GM18499 (cell line): ENCODE data around the gene DLGAP1.

Experiments used
- ATAC-seq: cut with Tn5 transposase; IDR thresholded peaks from one replicate; pipeline ENCODE4 v1.9.1; 2021; ENCODE audit warnings: moderate number of reproducible peaks; ENCODE audit not compliant: insufficient read depth, unreplicated experiment

The DLGAP1 gene

DNA sequence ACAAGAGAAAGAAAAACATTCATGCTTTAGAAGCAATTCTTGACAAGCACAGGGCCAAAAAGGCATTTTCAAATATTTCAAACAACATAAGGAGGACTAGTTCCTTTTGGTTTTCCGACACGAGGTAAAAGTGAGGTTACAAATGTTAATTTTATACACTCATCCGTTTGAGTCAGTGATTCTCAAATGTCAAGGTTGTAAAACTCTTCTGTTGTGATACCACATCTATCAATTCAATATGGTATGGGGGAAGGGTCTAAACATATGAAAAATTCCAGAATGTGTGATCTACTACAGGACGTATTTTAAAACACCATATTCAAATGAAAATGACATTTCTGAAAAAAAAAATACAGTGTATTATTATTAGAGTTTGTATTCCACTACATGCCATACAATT, 952.5 kb downstream of the DLGAP1 start:
- no peak for ATAC-seq

DNA sequence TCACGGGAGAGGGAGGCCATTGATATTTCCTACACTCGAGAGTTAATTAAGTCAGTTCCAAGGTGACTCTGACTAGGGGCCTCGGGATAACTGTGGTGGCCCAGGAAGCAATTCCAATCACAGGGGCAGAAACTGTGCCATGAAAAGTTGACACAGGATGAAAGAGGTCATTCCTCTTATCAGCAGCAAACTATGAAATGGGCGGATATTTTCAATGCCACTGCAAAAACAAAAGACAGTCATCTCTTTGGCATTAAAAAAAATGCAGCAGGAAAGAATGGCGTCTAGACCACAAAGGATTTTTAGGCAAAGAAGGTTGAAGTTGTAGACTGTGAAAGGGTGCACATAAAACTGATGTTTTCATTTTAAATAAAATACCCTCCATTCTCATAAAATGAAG, 955.1 kb downstream of the DLGAP1 start:
- no peak for ATAC-seq

DNA sequence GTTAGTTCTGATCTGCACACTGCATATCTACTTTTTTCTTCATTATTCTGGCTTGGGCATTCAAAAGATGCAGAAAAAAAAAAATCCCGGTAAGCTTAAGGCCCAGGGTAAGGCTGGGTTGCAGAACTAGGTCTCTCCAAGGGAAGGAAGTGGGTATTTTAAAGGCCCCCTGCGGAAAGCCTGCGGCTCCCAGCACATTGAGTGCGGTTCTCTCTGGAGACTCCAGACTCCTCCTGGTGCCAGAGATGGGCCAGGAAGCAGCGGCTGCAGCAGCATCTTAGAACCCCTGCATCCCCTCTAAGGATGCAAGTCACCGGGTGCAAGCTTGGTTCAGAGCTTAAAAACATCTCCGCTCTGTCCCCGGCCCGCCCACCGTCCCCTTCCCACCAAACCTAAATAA, 955.6 kb downstream of the DLGAP1 start:
- ATAC-seq = no peak

DNA sequence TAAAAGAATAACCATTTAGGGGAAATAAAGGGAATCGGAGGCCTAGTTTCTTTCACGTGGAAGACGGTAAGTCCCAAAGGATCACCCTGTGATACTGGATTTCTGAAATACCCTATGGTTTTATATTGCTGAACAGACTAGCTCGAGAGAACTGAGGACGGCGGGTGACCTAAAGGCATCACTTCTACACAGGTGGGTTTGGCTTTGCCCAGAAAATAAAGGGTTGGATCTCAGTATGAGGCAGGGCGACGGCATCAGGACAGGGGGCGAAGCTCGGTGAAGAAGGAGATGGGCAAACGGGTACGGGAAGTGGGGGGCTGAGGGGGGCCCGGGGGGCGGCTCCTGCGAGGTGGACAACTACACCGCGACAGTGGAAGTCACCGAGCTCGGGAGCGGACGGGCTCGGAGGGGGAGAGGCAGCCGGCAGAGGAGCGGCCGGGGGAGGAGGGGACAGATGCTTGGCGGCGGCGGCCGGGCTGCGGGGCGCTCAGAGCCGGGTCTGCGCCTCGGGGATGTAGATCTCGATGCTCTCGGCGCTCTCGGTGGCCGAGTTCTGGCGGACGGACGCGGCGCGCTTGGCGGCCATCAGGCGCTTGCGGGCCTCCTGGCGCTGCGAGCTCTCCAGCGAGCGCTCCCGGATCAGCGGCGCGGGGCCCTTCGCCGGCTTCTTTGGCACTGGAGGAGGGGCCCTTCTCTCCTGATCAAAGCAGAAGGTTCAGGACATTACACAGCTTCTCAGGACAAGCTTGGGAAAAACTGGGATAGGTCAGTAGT, 956.2 kb downstream of the DLGAP1 start:
- ATAC-seq = no peak

DNA sequence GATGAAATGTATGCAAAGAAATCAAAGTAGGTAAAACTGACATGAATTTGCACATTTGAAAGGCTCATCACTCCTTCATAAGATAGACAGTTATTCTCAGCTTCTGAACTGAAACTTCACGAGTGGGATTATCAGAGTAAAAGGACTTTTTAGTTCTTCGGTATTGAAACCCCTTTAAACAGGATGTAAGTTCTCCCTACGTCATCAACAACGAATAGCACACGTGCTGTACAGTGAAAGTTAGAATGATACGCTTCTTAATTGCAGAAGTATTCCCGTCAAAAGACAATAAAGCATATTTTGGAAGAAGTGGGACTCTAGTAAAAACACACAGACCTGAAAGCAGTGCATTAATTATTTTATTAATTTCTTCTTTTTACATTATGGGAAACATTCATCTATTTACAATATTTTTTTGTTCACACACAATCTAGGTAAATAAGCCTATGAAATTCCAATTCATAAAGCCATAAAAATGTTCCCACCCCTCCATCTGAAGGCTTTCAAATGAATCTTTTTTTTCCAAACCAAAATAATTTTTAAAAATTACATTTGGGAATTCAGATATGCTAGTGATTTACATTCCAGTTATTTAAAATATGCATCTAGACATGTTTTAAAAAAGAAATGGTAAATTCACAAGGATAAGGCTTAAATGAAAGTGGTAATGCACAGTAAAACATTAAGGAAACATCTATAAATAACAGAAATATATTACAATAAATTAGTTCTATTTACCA, 959.2 kb downstream of the DLGAP1 start:
- no peak for ATAC-seq

DNA sequence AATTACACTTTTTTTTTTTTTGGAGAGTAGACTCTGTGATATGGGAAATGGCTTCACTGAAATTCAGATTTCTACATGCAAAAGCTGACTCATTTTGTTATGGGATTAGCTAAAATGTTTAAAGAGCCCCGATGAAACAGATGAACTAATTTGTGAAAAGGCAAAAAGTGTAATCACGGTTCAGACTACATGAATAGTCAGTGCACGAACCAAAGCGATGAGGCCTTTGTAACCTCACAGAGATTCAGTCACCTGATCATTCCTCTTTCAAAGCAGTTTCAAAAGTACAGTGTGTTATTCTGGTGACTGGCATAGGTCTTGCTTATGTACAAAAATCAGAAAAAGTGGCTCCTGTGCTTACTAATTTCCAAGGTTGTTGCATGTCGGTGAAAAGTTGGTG, 960.5 kb downstream of the DLGAP1 start:
- ATAC-seq = no peak

- ATAC-seq = no peak
These were observed 960.9 kb downstream of the DLGAP1 start for GRCh38 chr18:3494245-3494526.

DNA sequence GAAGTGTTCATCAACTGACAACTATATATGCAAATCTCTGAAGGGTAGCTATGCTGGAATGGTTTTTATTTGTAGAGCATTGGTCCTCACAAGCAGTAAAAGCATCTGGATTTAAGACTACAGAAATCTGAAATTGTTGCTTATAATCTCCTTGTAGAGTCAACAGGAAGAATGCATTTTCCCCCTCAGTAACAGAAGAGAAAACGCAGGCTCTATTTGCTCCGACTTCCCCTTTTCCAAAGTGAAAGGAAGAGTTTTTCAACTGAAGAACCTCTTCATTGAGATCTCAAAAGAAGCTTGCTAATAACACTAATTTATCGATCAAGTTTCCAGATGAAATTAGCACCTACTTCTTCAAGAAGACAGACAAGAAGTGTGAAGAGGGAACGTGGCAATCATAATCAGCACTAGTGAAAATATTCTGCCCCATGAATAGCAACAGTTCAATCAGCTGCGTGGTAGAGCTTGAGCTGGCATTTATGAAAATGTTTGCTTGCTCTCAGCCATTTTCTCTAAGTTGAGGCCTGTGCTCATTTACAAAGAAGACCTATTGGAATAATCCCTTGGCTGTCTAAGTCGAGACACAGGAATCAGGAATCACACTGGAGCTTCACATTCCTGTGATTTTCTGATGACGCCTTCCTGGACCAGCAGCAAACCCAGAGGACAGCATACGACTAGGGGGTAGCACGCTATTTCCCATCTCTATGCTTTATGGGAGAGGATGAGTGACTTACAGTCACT, 961.4 kb downstream of the DLGAP1 start:
- ATAC-seq = no peak

- ATAC-seq = no peak
These were observed 962.4 kb downstream of the DLGAP1 start for GRCh38 chr18:3492721-3493120.

- ATAC-seq = no peak
These were observed 963.0 kb downstream of the DLGAP1 start for GRCh38 chr18:3491981-3492555.

DNA sequence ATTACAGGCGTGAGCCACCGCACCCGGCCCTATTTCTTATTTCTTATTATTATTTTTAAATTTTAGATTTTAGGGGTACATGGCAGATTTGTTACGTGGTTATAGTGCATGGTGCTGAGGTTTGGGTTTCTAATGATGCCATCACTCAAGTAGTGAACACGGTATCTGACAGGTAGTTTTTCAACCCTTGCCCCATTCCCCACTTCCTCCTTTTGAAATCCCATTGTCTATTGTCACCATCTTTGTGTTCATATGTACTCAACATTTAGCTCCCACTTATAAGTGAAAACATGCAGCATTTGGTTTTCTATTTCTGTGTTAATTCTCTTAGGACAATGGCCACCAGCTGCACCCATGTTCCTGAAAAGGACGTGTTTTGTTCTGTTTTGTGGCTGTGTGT, 965.6 kb downstream of the DLGAP1 start:
- ATAC-seq = no peak

DNA sequence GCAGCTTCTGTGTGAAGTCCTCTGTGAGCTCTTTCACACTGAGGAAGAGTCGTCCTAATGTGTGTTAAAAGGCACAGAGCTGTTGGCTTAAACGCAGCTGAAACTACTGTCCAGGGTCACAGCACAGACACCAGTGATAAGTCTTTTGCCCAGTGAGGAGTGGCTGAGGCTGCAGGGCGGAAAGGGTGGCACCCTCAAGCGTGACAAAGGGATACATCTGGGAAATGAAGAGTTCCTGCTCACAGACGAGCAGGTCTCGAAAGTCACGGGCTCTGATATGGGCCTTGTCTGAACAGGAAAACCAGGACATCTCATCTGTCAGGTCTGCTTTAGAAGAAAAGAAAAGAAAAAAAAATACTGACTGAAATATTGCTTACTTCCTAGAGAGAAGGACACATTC, 968.6 kb downstream of the DLGAP1 start:
- ATAC-seq = no peak

- ATAC-seq = peak; percentile 51
These were observed 969.7 kb downstream of the DLGAP1 start for GRCh38 chr18:3485153-3486149.

DNA sequence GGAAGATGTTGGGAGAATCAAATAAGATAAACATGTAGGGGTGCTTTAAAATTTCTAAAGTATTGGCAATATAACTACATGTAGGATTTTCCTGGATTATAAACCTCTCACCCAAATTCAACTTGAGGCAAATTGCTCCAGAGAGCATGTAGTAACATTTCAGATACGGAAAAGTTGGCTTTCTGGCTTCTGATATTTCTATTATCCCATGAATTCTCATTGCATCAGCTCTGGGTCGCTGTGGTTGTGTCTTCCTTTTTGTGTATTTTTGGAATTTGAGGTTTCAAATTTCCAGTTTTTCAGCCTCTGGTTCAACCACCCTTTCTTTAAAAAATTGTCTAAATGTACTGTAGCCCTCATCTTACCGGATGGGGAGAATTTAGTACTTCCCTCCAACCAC, 972.8 kb downstream of the DLGAP1 start:
- no peak for ATAC-seq

GRCh38 chr18:3481696-3482210, 973.4 kb downstream of the DLGAP1 start:
- no peak for ATAC-seq

DNA sequence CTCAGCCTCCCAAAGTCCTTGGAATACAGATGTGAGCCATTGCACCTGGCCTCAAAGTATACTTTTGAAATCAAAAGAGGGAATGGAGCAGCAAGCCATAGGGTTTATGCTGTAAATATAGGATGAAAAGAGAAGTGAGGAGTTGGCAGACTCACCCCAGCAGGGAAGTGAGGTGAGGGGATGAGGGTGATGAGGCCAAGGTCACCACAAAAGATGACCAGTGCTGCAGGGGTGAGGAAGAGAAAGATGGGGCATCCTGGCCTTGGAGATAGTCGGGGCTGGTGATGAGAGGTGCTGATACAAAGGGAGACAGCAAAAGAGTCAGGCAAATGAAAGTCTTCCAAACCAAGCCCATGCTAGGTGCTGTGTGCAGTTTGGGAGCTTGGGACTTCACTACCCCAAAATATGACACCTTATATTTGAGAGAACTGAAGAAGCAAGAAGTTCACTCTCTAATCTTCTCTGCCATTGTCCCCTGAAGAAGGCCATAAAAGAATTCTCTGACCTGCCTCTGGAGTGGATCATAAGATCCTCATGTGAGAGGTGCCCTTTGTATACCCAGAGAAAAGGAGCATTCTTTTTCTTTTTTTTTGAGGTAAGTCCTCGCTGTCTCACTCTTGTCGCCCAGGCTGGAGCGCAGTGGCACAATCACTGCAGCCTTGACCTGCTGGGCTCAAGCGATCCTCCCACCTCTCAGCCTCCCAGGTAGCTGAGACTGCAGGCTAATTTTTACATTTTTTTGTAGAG, 974.1 kb downstream of the DLGAP1 start:
- no peak for ATAC-seq

DNA sequence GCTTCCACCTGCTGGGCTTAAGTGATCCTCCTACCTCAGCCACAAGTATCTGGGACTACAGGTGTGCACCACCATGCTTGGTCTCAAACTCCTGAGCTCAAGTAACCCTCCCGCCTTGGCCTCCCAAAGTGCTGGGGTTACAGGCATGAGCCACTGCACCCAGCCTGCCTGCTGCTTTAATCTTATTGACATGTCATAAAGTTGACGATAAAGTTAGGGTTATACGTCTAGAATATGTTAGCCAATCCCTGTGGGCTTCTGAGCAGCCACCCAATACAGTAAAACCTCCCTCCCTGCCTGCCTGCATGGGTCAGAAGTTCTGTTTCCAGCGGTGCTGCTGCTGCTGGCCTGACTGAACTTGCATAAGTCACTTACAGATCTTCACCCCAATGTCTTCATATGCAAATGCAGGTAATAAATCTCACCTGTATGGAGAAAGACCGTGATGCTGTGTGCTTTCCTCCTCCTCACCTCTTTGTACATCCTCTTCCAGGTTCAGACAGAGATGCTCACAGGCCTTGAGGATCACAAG, 975.1 kb downstream of the DLGAP1 start:
- no peak for ATAC-seq

GRCh38 chr18:3478262-3478978, 976.7 kb downstream of the DLGAP1 start:
- no peak for ATAC-seq
